ENCODE measurements around the gene ZNF407.

Gene ZNF407

GRCh38 chr18:74682991-74683297 lies 85.3 kb downstream of the ZNF407 start:
- no peak for DNase-seq

- no peak for DNase-seq
Measured at GRCh38 chr18:74683573-74683972, 85.9 kb downstream of the ZNF407 start.

GRCh38 chr18:74689251-74689650 lies 91.6 kb downstream of the ZNF407 start:
- no peak for DNase-seq

GRCh38 chr18:74692367-74693013 lies 94.8 kb downstream of the ZNF407 start:
- no peak for DNase-seq

- DNase-seq: no peak
Measured at GRCh38 chr18:74694436-74694835, 96.8 kb downstream of the ZNF407 start.

- no peak for DNase-seq
Measured at GRCh38 chr18:74695170-74695569, 97.5 kb downstream of the ZNF407 start.

- no peak for DNase-seq
Measured at GRCh38 chr18:74698881-74699280, 101.2 kb downstream of the ZNF407 start.

GRCh38 chr18:74699455-74699854 lies 101.8 kb downstream of the ZNF407 start:
- DNase-seq: no peak

- no peak for DNase-seq
Measured at GRCh38 chr18:74702950-74703349, 105.3 kb downstream of the ZNF407 start.

GRCh38 chr18:74708169-74708568 lies 110.5 kb downstream of the ZNF407 start:
- no peak for DNase-seq

- DNase-seq: no peak
Measured at GRCh38 chr18:74709452-74709851, 111.8 kb downstream of the ZNF407 start.

GRCh38 chr18:74714120-74714519 lies 116.5 kb downstream of the ZNF407 start:
- DNase-seq: no peak

- no peak for DNase-seq
Measured at GRCh38 chr18:74714791-74715190, 117.1 kb downstream of the ZNF407 start.

GRCh38 chr18:74715306-74715705 lies 117.6 kb downstream of the ZNF407 start:
- DNase-seq: no peak

GRCh38 chr18:74715865-74716712 lies 118.4 kb downstream of the ZNF407 start:
- no peak for DNase-seq

- no peak for DNase-seq
Measured at GRCh38 chr18:74718312-74718711, 120.6 kb downstream of the ZNF407 start.

- DNase-seq: no peak
Measured at GRCh38 chr18:74722237-74722636, 124.6 kb downstream of the ZNF407 start.

- DNase-seq: no peak
Measured at GRCh38 chr18:74724186-74724585, 126.5 kb downstream of the ZNF407 start.

GRCh38 chr18:74725690-74726089 lies 128.0 kb downstream of the ZNF407 start:
- DNase-seq: no peak

- DNase-seq: no peak
Measured at GRCh38 chr18:74728586-74728985, 130.9 kb downstream of the ZNF407 start.

- DNase-seq: no peak
Measured at GRCh38 chr18:74731097-74731496, 133.4 kb downstream of the ZNF407 start.

- no peak for DNase-seq
Measured at GRCh38 chr18:74732380-74732779, 134.7 kb downstream of the ZNF407 start.

GRCh38 chr18:74733598-74733997 lies 135.9 kb downstream of the ZNF407 start:
- no peak for DNase-seq

- DNase-seq: peak; percentile 5
Measured at GRCh38 chr18:74734013-74734444, 136.4 kb downstream of the ZNF407 start.

- no peak for DNase-seq
Measured at GRCh38 chr18:74739926-74740325, 142.3 kb downstream of the ZNF407 start.
